Neural crest cell (in vitro differentiated cells): ENCODE results near the gene ACKR2. TPM values are rescaled to one million over a fixed set of nuclear protein-coding genes. Genes with fewer than 3 reads are reported as not detected.

Source experiments
- DNase-seq: peaks from one replicate; pipeline ENCODE4 v3.0.0; 2021; ENCODE audit warnings: low read depth, mixed read lengths, low spot score
- H3K27ac Mint-ChIP-seq: one replicate; pipeline ENCODE4 v1.8.0; 2021; ENCODE audit warnings: mild to moderate bottlenecking, mixed read lengths; ENCODE audit not compliant: unreplicated experiment
- H3K27me3 Mint-ChIP-seq: 2 replicates; pipeline ENCODE4 v1.8.0; 2021; ENCODE audit warnings: low read depth, mild to moderate bottlenecking, mixed read lengths
- H3K36me3 Mint-ChIP-seq: 2 replicates; pipeline ENCODE4 v1.8.0; 2021; ENCODE audit warnings: low read depth, mild to moderate bottlenecking, mixed read lengths
- H3K4me1 Mint-ChIP-seq: 2 replicates; pipeline ENCODE4 v1.8.0; 2021; ENCODE audit warnings: mixed read lengths
- H3K4me3 Mint-ChIP-seq: one replicate; pipeline ENCODE4 v1.8.0; 2021; ENCODE audit warnings: mild to moderate bottlenecking, mixed read lengths
- H3K9me3 Mint-ChIP-seq: 2 replicates; pipeline ENCODE4 v1.8.0; 2021; ENCODE audit warnings: mixed read lengths
- total RNA-seq: library from RNA; stranded (reverse); gene quantifications from 2 replicates; pipeline ENCODE4 v1.2.1, GENCODE V29; 2021
- TF ChIP-seq, protein P1 (sequence below): fragments of 200-600 bp; sonication (generic); conservative IDR thresholded peaks from 2 replicates; pipeline ENCODE4 v1.5.0; 2021; ENCODE audit warnings: antibody characterized with exemption, mild to moderate bottlenecking

The ACKR2 gene
- total RNA-seq, 1 donor from 2014 or later = 0.56 TPM

DNA sequence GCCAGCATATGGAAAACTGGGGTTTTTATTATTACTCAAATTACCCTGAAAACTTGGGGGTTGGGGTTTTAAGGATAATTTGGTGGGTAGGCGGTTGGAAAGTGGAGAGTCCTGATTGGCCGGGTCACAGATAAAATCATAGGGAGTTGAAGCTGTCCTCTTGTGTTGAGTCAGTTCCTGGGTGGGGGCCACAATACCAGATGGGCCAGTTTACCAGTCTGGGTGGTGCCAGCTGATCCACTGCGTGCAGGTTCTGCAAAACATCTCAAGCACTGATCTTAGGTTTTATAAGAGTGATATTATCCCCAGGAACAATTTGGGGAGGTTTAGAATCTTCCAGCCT is 91.8 kb downstream of the ACKR2 start:
- H3K9me3 Mint-ChIP-seq = peaks cover 3% of the 10 kb centered on the region
- H3K4me3 Mint-ChIP-seq = no peak overlapping the region
- peaks cover 3% of the 10 kb centered on the region for H3K36me3 Mint-ChIP-seq
- no peak for DNase-seq
- H3K27ac Mint-ChIP-seq = no peak overlapping the region
- TF ChIP-seq, protein P1, sequence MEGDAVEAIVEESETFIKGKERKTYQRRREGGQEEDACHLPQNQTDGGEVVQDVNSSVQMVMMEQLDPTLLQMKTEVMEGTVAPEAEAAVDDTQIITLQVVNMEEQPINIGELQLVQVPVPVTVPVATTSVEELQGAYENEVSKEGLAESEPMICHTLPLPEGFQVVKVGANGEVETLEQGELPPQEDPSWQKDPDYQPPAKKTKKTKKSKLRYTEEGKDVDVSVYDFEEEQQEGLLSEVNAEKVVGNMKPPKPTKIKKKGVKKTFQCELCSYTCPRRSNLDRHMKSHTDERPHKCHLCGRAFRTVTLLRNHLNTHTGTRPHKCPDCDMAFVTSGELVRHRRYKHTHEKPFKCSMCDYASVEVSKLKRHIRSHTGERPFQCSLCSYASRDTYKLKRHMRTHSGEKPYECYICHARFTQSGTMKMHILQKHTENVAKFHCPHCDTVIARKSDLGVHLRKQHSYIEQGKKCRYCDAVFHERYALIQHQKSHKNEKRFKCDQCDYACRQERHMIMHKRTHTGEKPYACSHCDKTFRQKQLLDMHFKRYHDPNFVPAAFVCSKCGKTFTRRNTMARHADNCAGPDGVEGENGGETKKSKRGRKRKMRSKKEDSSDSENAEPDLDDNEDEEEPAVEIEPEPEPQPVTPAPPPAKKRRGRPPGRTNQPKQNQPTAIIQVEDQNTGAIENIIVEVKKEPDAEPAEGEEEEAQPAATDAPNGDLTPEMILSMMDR = no peak
- no peaks in the 10 kb centered on the region for H3K4me1 Mint-ChIP-seq
- H3K27me3 Mint-ChIP-seq = peaks cover 25% of the 10 kb centered on the region

DNA sequence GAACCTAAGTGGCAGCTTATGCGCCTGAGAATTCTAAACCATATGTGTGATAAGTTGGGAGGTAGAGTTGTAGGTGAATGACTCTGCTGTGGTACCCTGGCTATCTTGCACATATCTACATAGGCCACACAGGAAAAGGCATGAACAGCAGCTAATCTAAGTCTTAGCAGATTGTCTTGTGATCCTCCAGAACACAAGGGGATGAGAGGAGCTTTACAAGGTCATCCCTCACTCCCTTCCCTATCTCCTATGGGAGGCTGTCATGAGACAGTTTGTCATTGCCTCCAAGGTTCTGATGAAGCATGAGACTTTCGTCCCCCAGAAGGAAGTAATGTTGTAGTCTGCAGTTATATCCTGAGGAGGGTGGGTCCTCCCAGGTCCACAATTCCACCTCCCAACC is 93.0 kb downstream of the ACKR2 start:
- Mint-ChIP-seq H3K9me3 (peaks cover 3% of the 10 kb centered on the region), H3K4me3 (no peak overlapping the region), H3K36me3 (peaks cover 3% of the 10 kb centered on the region), H3K4me1 (no peaks in the 10 kb centered on the region), H3K27ac (no peak overlapping the region), H3K27me3 (peaks cover 25% of the 10 kb centered on the region)
- no peak for DNase-seq
- TF ChIP-seq, protein P1 = no peak

DNA sequence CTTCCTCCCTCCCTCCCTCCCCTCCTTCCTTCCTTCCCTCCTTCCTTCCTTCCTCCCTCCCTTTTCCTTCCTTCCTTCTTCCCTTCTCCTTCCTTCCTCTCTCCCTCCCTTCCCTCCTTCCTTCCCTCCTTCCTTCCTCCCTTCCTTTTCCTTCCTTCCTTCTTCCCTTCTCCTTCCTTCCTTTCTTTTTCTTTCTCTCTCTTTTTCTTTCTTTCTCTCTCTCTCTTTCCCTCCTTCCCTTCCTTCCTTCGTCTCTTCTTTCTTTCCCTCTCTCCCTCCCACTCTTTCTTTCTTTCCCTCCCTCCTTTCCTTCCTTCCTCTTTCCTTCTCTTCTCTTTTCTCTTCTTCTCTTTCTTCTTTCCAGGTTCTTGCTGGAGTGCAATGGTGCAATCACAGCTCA is 94.8 kb downstream of the ACKR2 start:
- Mint-ChIP-seq H3K4me1 (no peaks in the 10 kb centered on the region), H3K9me3 (peaks cover 3% of the 10 kb centered on the region), H3K27ac (no peak overlapping the region), H3K4me3 (no peak overlapping the region), H3K36me3 (peaks cover 3% of the 10 kb centered on the region), H3K27me3 (peaks cover 25% of the 10 kb centered on the region)
- TF ChIP-seq, protein P1 = no peak
- no peak for DNase-seq

DNA sequence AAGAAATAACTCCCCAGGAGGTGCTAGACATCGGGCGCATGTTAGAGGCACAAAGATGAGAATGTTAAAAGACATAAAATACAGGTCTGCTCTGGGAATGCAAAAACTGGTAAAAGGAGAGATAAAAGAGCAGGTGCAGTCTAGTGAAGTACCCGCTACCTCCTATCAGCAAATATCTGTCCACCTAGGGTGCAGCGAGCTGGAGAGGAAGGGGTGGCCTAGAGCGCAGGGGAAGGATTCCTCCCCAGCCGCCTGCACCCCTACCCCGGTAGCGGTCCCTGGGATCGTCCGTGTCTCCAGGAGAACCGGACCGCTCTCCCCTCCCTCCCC is 96.5 kb downstream of the ACKR2 start:
- TF ChIP-seq, protein P1 = no peak
- peaks cover 3% of the 10 kb centered on the region for H3K36me3 Mint-ChIP-seq
- no peak overlapping the region for H3K27ac Mint-ChIP-seq
- H3K27me3 Mint-ChIP-seq = peaks cover 23% of the 10 kb centered on the region
- peaks cover 8% of the 10 kb centered on the region for H3K9me3 Mint-ChIP-seq
- H3K4me3 Mint-ChIP-seq = no peak overlapping the region
- no peak for DNase-seq
- no peaks in the 10 kb centered on the region for H3K4me1 Mint-ChIP-seq

DNA sequence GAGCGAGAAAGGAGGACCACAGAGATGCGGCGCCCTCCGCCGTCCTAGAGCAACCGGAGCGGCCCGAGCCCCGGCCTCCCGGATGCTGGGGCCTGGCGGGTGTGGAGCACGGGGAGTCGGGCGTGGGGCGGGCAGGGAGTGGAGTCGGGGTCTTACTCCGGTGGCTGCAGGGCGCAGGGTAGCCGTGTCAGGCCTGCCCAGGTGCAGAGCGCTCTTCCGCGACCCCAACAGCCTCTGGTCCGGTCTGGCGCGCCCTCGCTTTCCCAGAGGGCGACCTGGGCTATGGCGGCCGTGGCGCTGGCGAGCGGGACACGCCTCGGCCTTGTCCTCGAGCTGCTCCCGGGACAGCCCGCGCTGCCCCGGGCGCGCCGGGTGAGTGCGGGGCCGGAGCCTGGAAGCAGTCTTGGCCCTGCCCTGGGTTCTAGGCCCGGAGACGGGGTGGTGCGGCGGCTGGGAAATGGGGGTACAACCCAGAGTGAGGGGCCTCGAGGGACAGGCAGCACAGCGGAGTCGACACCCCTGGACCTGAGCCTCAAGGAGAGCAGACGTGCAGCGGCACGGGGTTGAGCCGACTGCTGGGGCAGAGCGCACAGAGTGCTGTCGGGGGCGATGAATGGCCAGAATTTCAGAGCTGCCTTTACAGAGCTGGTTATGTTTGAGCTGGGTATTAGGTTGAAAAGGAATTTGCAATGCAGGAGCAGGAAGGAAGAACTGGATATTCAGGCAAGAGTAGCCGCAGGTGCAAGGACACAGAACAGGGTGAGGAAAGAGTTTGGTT is 97.0 kb downstream of the ACKR2 start, which contains the start of gene ZNF662:
Gene ZNF662, plus strand, starts transcription at position 73 of the 778 bp plus-strand sequence. CDS start 1,973 bp downstream, outside the sequence.
- no peak for DNase-seq

More for the DNA sequence above, 97.0 kb downstream of the ACKR2 start, which contains the start of gene ZNF662:
- TF ChIP-seq, protein P1 = no peak
- peaks cover 11% of the 10 kb centered on the region for H3K9me3 Mint-ChIP-seq
- H3K4me1 Mint-ChIP-seq = no peaks in the 10 kb centered on the region
- H3K36me3 Mint-ChIP-seq = peaks cover 3% of the 10 kb centered on the region
- no peak within 1 kb of the TSS for H3K4me3 Mint-ChIP-seq
- peaks cover 17% of the 10 kb centered on the region for H3K27me3 Mint-ChIP-seq
- no peak within 1 kb of the TSS for H3K27ac Mint-ChIP-seq
